ENCODE measurements around the gene ST8SIA1. TPM values are rescaled to one million over a fixed set of nuclear protein-coding genes. Genes with fewer than 3 reads are reported as not detected.
"Not testable (repeated sequence)": the region's sequence is repeated elsewhere in the genome, so short reads cannot be mapped to it uniquely, and the experiment has no call there.

The ST8SIA1 gene
- total and polyA plus RNA-seq, 7 donors = 0.06 to 1.3 (median 0.42) TPM

GRCh38 chr12:22169376-22169775 lies 165.1 kb downstream of the ST8SIA1 start:
- H3K4me1 ChIP-seq = no peaks in the 10 kb centered on the region
- intact Hi-C loops (cut with DNase I) = no loop called here
- no peaks in the 10 kb centered on the region for H3K36me3 ChIP-seq (ENCODE audit: insufficient read depth in 1 of 2, low read depth in 1 of 2)
- H3K27ac ChIP-seq = no peak overlapping the region
- ATAC-seq (no peak), DNase-seq (no peak)
- no peaks in the 10 kb centered on the region for H3K9me3 ChIP-seq
- no peak overlapping the region for H3K4me3 ChIP-seq
- no peak for TF ChIP-seq CTCF (IDR thresholded peaks at IDR 0.05)
- no peaks in the 10 kb centered on the region for H3K27me3 ChIP-seq (ENCODE audit: insufficient read depth in 3 of 3, low read length in 2 of 3)

- 73 to 81% (median 76%) methylated on average over 4 of the region's 4 CpGs for WGBS, 3 donors
- H3K4me1 ChIP-seq = no peaks in the 10 kb centered on the region
- DNase-seq (no peak), ATAC-seq (no peak)
- no peak overlapping the region for H3K4me3 ChIP-seq
- TF ChIP-seq CTCF (IDR thresholded peaks at IDR 0.05) = no peak
- no peaks in the 10 kb centered on the region for H3K27me3 ChIP-seq (ENCODE audit: insufficient read depth in 3 of 3, low read length in 2 of 3)
- no peaks in the 10 kb centered on the region for H3K36me3 ChIP-seq (ENCODE audit: insufficient read depth in 1 of 2, low read depth in 1 of 2)
- no peaks in the 10 kb centered on the region for H3K9me3 ChIP-seq
- H3K27ac ChIP-seq = no peak overlapping the region
- intact Hi-C loops (cut with DNase I) = no loop called here
Observed at GRCh38 chr12:22164139-22164538, 170.4 kb downstream of the ST8SIA1 start.

GRCh38 chr12:22163594-22163993 lies 170.9 kb downstream of the ST8SIA1 start:
- TF ChIP-seq CTCF (IDR thresholded peaks at IDR 0.05) = no peak
- intact Hi-C loops (cut with DNase I) = no loop called here
- no peak for DNase-seq
- H3K9me3 ChIP-seq = no peaks in the 10 kb centered on the region
- ATAC-seq = no peak
- H3K4me3 ChIP-seq = no peak overlapping the region
- 95 to 97% (median 96%) methylated on average over 3 of the region's 3 CpGs for WGBS, 3 donors
- H3K27ac ChIP-seq = no peak overlapping the region
- H3K4me1 ChIP-seq = no peaks in the 10 kb centered on the region
- H3K27me3 ChIP-seq (ENCODE audit: insufficient read depth in 3 of 3, low read length in 2 of 3) = no peaks in the 10 kb centered on the region
- H3K36me3 ChIP-seq (ENCODE audit: insufficient read depth in 1 of 2, low read depth in 1 of 2) = no peaks in the 10 kb centered on the region

- no peaks in the 10 kb centered on the region for H3K9me3 ChIP-seq
- WGBS, 3 donors = 29 to 35% (median 29%) methylated on average over 5 of the region's 5 CpGs
- no peaks in the 10 kb centered on the region for H3K4me1 ChIP-seq
- intact Hi-C loops (cut with DNase I) = no loop called here
- DNase-seq (no peak), ATAC-seq (no peak)
- no peaks in the 10 kb centered on the region for H3K27me3 ChIP-seq (ENCODE audit: insufficient read depth in 3 of 3, low read length in 2 of 3)
- no peak overlapping the region for H3K4me3 ChIP-seq
- TF ChIP-seq CTCF (IDR thresholded peaks at IDR 0.05) = no peak
- no peak overlapping the region for H3K27ac ChIP-seq
- H3K36me3 ChIP-seq (ENCODE audit: insufficient read depth in 1 of 2, low read depth in 1 of 2) = no peaks in the 10 kb centered on the region
Observed at GRCh38 chr12:22160396-22161003, 174.0 kb downstream of the ST8SIA1 start.

- DNase-seq; H3K27ac ChIP-seq; H3K4me3 ChIP-seq; H3K36me3 ChIP-seq (ENCODE audit: insufficient read depth in 1 of 2, low read depth in 1 of 2); H3K27me3 ChIP-seq (ENCODE audit: insufficient read depth in 3 of 3, low read length in 2 of 3); H3K9me3 ChIP-seq; ATAC-seq; intact Hi-C loops (cut with DNase I); H3K4me1 ChIP-seq: not testable (repeated sequence)
- WGBS, 3 donors = 65 to 66% (median 65%) methylated on average over 4 of the region's 4 CpGs
Observed at GRCh38 chr12:22149286-22149685, 185.2 kb downstream of the ST8SIA1 start.

- ATAC-seq; H3K9me3 ChIP-seq; H3K36me3 ChIP-seq (ENCODE audit: insufficient read depth in 1 of 2, low read depth in 1 of 2); H3K27ac ChIP-seq; H3K27me3 ChIP-seq (ENCODE audit: insufficient read depth in 3 of 3, low read length in 2 of 3); DNase-seq; H3K4me3 ChIP-seq; intact Hi-C loops (cut with DNase I); H3K4me1 ChIP-seq: not testable (repeated sequence)
- WGBS, 3 donors = 59 to 73% (median 65%) methylated on average over 4 of the region's 4 CpGs
Observed at GRCh38 chr12:22146686-22147085, 187.8 kb downstream of the ST8SIA1 start.
